GM21447 (cell line): Measurements from ENCODE around the gene STK40.

ENCODE experiments used
- ATAC-seq: cut with Tn5 transposase; IDR thresholded peaks from one replicate; pipeline ENCODE4 v1.9.1; 2021; ENCODE audit not compliant: unreplicated experiment

The STK40 gene

GRCh38 chr1:36377791-36378492, 7.8 kb downstream of the STK40 start:
- no peak for ATAC-seq

DNA sequence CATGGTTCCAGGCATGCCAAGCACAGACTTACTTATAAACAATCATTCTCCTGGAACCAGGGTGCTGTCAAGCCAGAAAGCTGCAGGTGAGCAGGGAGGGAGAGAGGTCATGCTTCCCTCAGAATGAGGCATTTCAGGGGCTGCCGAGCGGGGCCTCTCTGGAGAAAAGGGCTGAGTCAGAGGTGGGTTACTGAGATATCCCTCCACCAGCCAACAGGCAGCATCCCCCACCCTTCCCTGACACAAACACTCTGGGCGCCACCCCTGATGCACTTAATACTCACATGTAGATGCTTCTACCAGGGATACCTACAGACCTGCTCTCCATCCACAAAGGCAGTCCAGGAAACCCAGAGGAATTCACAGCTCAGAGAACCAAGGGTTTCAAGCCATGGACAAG, 13.1 kb downstream of the STK40 start:
- ATAC-seq = no peak

GRCh38 chr1:36369061-36369861, 16.5 kb downstream of the STK40 start:
- no peak for ATAC-seq

- ATAC-seq = no peak
Observed at GRCh38 chr1:36367798-36368197, 17.9 kb downstream of the STK40 start.

DNA sequence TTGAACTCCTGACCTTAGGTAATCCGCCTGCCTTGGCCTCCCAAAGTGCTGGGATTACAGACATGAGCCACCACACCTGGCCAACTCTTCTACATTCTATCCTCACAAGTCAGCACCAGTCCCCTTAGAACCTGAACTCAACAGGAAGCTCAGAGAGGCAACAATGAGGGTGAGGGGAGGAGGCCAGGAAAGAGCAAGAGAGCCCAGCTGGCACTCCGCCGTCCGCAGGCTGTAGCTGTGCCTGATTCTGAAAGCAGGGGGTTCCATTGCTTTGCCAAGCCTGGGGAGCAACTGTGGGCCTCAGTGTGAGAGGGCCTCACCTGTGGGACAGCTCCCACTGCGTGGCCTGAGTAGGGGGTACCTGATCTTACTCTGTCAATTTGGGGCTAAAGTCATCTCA, 18.7 kb downstream of the STK40 start:
- ATAC-seq = no peak

GRCh38 chr1:36366091-36366661, 19.5 kb downstream of the STK40 start:
- no peak for ATAC-seq

DNA sequence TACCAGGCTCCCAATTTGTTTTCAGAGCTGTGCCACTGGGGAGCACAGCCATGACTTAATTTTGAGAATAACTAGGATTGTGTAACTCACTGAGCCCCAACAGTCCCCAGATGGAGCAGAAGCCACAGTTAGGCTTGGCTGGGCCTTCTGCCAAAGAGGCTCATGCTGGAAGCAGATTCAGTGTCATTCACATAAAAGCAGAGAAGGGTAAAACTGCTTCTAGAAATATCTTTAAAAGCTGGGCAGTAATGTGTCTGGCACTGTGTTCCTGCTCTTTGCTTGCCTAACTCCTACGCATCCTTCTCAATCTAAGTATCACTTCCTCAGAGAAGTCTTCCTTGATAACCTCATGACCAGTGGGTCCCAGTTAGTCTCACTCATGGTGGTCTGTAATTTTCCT, 20.3 kb downstream of the STK40 start:
- ATAC-seq = no peak

DNA sequence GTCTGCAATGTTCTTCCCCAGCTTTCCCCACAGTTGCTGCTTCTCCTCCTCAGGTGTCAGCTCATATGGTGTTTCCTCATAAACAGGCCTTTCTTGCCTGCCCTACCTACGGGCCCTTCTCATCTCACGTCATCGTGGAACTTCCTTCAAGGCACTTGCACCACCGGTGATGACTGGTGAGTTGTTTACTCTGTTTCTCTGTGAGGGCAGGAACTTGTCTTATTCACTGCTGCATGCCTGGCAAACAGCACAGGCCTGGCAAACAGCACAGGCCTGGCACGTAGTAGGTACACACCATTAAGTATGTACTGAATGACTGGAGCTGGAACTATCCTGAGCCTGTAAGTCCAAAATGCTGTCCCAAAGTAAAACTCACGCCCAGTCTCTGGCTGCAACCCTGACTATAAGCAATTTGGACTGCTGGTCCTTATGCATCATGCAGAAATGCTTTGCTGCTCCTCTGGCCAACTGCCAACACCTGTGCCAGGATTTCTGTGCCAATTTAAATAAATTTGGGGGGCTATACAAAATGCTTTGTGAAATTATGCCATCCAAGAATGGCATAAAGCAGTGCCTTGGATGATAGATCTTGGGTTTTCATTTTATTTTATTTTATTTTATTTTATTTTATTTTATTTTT, 25.7 kb downstream of the STK40 start:
- ATAC-seq = no peak

- ATAC-seq = no peak
Observed at GRCh38 chr1:36359383-36359782, 26.3 kb downstream of the STK40 start.

DNA sequence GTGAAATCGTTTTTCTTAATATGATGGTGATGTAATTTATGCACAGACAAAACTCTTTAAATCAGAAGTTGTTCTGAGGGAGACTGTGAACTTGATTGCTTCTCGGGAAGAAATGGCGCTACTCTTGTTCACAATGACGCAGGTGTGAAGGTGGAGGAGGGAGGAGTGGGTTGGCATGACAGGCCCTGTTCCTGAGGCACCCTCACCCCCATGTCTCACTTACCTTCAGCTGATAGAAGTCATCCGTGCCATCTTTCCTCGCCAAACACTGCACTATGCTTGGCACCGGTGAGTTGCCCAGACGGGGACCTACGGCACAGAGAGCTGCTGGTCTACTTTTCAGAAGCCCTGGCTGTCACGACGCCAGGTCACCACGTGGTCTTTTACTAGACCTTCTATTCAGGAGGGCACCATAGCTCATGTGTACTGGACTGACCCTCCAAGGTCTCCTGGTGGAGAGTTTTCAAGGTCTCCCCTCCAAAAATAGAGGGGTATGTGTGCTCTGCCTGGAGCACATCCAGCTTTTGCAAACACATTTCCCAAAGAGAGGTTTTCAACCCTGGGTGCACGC, 27.1 kb downstream of the STK40 start:
- no peak for ATAC-seq

DNA sequence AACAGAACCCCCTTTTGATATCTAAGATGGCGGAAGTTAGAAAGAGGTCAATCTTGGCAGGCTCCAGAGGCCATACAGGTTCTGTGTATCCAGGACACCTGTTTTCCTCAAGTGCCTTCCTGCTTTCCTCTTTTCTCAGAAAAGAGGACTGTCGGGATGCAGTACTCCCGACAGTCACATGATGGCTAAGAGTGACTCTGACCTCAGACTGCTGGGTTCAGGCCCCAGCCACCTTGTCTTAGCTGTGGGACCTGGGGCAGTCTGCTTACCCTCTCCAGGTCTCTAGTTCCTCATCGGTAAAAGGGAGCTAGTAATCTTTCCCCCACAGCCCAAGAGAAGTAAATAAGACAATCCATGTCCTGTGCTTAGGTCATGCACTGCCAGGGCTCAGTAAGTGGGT, 29.9 kb downstream of the STK40 start:
- ATAC-seq = no peak

DNA sequence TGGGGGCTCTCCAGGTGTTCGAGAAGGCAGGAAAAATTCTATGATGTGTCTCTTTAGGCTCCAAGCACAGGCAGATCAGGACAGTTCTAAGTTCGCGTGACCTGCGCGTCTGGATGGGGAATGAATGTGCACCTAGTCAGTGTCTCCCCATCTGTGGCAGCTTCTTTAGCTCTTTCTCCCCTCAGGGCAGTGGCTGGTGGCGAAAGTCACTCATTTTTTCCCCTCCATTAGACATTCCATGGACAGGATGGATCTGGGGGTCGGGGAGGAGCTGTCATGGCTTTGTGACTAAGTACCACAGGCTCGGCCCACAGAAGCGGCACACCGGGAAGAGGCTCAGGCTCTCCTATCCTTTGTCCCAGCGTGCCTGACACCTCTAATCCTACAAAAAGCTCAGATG, 31.2 kb downstream of the STK40 start:
- no peak for ATAC-seq

- no peak for ATAC-seq
Observed at GRCh38 chr1:36352910-36353878, 32.5 kb downstream of the STK40 start.

- ATAC-seq = no peak
Observed at GRCh38 chr1:36352125-36352909, 33.4 kb downstream of the STK40 start.

GRCh38 chr1:36351227-36351977, 34.3 kb downstream of the STK40 start:
- ATAC-seq = no peak

DNA sequence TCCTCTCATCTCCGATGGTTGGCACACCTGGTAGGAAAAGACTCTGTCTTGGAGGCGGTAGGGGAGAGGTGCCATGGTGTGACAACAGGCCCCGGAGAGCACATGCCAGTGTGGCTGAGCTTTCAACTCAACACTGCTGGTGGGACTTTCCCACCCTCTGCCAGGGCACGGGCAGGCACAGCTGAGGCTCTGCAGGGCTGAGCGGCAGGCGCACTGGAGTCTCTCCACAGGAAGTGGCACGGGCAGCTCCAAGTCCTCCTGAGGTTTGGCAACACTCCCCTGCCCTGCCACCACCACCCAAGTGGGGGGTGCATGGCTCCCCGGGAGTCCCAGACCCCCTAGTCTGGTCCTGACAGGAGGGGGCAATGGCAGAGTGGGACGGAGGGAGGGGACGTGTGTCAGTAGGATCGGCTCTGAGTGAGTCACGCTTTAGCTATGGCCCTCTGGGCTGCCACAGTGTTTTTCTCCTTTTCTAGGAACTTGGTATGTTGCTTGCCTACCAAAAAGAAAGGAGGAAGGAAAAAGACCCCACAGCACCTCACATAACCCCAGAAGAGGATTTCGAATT, 35.0 kb downstream of the STK40 start:
- no peak for ATAC-seq

GRCh38 chr1:36349839-36350238, 35.9 kb downstream of the STK40 start:
- ATAC-seq = no peak

- peak; percentile 81 for ATAC-seq
Observed at GRCh38 chr1:36349241-36349671, 36.5 kb downstream of the STK40 start.
